EH (cell line): ENCODE results near the gene TRMT11.
A peak's percentile ranks its signal among the peaks of the same experiment; 100 is the strongest.
"Not testable (repeated sequence)": the region's sequence is repeated elsewhere in the genome, so short reads cannot be mapped to it uniquely, and the experiment has no call there.

Source experiments
- DNase-seq: peaks from one replicate; pipeline ENCODE4 v3.0.0-alpha.2; 2015; ENCODE audit warnings: low read depth

Gene TRMT11

GRCh38 chr6:125956506-125957390 lies 29.6 kb upstream of the TRMT11 start, which contains the start of gene HINT3:
HINT3 (plus strand) TSS chr6:125956770; CDS start chr6:125956978, 208 bp downstream.
- peak; percentile 94 for DNase-seq

DNA sequence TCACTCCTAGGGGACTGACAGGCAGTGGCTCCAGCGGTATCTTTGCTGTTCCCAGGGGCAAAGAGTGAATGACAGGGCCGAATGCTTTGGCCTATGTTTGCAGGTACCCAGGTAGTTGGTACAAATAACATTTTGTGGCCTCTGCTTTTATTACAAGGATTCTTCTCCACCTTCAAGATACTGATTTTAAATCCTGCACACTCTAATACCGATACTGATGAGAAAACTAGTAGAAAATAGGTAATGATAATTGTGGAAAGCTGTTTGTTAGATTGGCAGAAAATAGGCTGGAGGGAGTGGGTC lies 29.0 kb upstream of the TRMT11 start:
- DNase-seq, result no peak

DNA sequence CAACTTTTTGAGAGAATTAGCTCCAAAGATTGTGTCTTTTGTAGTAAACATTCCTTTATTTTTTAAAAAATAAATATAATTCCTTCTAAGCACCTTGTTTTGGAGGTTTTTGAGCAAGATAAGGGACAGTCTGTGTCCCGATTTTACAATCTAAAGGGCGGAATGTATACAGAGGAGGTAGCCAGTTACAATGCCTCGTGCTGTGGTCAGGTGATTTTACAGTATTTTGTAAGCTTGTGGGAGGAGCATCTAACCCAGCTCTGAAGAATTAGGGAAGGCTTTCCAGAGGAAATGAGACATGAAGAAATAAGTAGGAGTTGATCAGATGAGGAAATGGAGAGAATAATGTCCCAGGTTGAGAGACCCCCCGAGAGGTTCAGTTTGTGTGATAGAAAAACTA lies 28.5 kb upstream of the TRMT11 start:
- DNase-seq, result peak; percentile 43

GRCh38 chr6:125959041-125959440 lies 27.3 kb upstream of the TRMT11 start:
- DNase-seq, result no peak

- no peak for DNase-seq
Observed at GRCh38 chr6:125961117-125961516, 25.2 kb upstream of the TRMT11 start.

GRCh38 chr6:125962900-125963497 lies 23.3 kb upstream of the TRMT11 start:
- DNase-seq, result no peak

DNA sequence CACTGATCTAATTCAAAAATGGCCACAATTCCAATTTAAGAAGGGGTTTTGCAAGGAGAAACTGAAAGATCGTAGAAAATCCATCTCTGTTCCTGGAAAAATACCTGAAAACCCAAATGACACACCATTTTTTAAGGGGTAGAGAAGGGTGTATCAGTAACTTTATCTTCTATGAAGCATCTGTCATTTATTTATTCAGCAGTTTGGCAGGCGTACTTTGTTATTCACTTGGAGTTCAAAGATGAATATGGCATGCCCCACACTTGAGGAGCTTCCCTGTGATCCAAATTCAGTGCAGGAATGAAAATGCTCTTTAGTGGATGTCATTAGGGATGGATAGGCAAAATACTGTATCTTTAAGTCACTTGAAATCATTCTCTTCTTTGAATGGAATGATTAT lies 22.5 kb upstream of the TRMT11 start:
- DNase-seq, result no peak

- DNase-seq, result no peak
Observed at GRCh38 chr6:125966569-125966968, 19.8 kb upstream of the TRMT11 start.

- no peak for DNase-seq
Observed at GRCh38 chr6:125968493-125968892, 17.8 kb upstream of the TRMT11 start.

GRCh38 chr6:125970760-125971159 lies 15.6 kb upstream of the TRMT11 start:
- DNase-seq, result no peak

DNA sequence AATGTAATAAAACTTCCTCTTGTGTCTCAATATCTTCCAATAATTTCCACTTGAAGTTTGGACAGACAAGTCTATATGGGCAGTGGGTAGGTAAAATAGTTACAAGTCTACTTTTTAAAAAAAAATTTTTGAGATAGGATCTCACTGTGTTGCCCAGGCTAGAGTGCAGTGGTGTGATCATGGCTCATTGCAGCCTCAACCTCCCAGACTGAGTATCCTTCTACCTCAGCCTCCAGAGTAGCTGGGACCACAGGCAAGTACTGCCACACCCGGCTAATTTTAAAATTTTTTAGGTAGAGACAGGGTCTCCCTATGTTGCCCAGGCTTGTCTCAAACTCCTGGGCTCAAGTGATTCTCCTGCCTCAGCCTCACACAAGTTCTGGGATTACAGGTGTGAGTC lies 13.9 kb upstream of the TRMT11 start:
- not testable (repeated sequence) for DNase-seq

- DNase-seq, result peak; percentile 62
Observed at GRCh38 chr6:125974214-125974866, 12.0 kb upstream of the TRMT11 start.

GRCh38 chr6:125979101-125979500 lies 7.2 kb upstream of the TRMT11 start:
- no peak for DNase-seq

GRCh38 chr6:125981571-125982185 lies 4.7 kb upstream of the TRMT11 start:
- DNase-seq, result no peak

- DNase-seq, result peak; percentile 86
Observed at GRCh38 chr6:125983246-125983945, 2.9 kb upstream of the TRMT11 start.

GRCh38 chr6:125984311-125984710 lies 2.0 kb upstream of the TRMT11 start:
- DNase-seq, result peak; percentile 81

DNA sequence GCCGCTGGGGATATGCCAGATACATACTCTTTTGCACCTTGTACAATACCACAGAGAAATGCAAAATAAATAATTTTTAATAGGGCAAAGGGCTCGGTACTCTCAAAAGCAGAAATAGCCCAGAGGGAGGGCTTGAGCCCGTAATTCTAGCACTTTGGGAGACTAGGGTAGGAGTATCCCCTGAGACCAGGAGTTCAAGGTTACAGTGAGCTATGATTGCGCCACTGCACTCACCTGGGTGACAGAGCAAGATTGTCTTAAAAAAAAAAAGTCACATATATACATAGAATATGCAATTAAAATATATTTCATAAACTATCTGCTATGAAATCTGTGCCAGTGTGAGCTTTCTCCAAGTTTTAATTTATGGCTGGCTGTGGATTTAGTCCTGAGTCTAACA lies 818 bp upstream of the TRMT11 start:
- no peak for DNase-seq

DNA sequence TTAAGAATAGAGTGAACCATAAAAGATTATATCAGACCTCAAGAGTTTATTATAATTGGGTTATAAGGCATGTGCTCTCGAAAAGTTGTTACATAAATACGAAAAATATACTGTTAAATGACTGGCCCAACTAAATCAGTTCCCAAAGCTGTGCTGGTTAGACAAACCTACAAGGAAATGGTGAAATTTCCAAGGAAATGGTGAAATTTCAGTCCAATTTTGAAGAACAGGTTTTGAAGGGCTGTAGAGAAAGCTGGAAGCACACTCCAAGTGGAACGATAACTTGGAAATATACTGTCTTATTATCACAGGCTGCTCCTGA lies 400 bp upstream of the TRMT11 start:
- no peak for DNase-seq

GRCh38 chr6:125987026-125987617 lies 782 bp downstream of the TRMT11 start:
- DNase-seq, result no peak

- DNase-seq, result no peak
Observed at GRCh38 chr6:125988280-125988679, 1.9 kb downstream of the TRMT11 start.

DNA sequence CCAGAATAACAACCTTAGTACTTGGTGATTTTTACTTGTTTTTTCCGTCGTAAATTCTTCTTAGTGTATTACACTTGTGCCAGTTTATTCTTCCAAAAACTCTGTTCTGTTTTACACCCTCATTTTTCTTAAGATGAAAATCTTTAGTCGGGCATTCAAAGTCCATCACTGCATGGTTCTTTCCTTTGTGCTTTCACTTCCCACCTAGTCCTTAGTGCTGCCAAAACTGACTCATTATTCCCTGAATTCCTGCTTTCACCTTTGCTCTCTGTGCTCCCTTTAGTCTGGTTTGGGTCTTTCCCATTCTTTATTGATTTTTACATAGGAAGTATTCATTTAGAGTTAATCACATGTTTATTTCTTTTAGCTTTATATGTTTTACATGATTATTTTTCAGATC lies 3.3 kb downstream of the TRMT11 start:
- DNase-seq, result no peak

DNA sequence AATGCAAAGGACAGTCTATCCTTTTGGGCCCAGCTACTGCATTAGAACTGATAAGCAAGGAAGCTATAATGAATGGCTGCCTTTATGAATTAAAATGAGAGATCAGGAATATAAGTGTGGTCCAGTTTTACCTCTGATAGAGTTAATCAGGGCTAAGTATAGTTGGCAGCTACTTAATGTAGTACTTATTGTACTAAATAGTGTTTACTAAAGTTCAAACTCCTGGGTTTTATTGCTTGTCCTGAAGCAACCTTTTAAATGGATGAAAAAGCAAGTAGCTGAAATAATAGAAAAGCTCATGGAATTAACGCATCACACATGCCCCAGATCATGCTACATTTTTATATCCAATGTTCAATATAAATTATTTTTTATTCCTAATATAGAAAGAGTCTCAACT lies 5.3 kb downstream of the TRMT11 start:
- DNase-seq, result no peak
